ENCODE results near the gene PIAS1.

The PIAS1 gene

GRCh38 chr15:68229386-68230156, 175.5 kb downstream of the PIAS1 start, which contains the start of gene CLN6:
Gene CLN6, minus strand, starts transcription at chr15:68229728. Its CDS starts 144 bp downstream, at chr15:68229584.
- Histone ChIP-seq H3K27ac (ENCODE audit: low read depth, low read length) (peak within 1 kb of the TSS; percentile 91), H3K4me2 (ENCODE audit: low read depth, low read length, poor library complexity, severe bottlenecking) (peak within 1 kb of the TSS; percentile 89), H3K27me3 (ENCODE audit: low read length) (no peaks in the 10 kb centered on the region)

GRCh38 chr15:68230157-68231100, 176.3 kb downstream of the PIAS1 start:
- H3K36me3 ChIP-seq (ENCODE audit: low read length), result no peaks in the 10 kb centered on the region
- H3K4me2 ChIP-seq (ENCODE audit: low read depth, low read length, poor library complexity, severe bottlenecking), result peak overlapping the region; percentile 89
- peak overlapping the region; percentile 90 for H2AFZ ChIP-seq (ENCODE audit: low read depth, low read length, severe bottlenecking)
- H3K27me3 ChIP-seq (ENCODE audit: low read length), result no peaks in the 10 kb centered on the region
- H3K9ac ChIP-seq (ENCODE audit: low read length), result peak overlapping the region; percentile 99
- H3K9me2 ChIP-seq (replicated peaks; ENCODE audit: insufficient read depth, low read length), result no peaks in the 10 kb centered on the region
- TF ChIP-seq CTCF (IDR thresholded peaks at IDR 0.05; ENCODE audit: insufficient read depth, low read length, poor library complexity, severe bottlenecking), result no peak
- TF ChIP-seq EZH2phosphoT487 (conservative IDR thresholded peaks at IDR 0.05; ENCODE audit: low read length), result no peak
- H3F3A ChIP-seq (ENCODE audit: insufficient read depth), result peaks cover 3% of the 10 kb centered on the region; the same call in 1 of the 2 replicates
- peak overlapping the region; percentile 84 for H3K4me3 ChIP-seq (ENCODE audit: insufficient read depth, low read length, poor library complexity, severe bottlenecking)
- peak overlapping the region; percentile 91 for H3K27ac ChIP-seq (ENCODE audit: low read depth, low read length)
- H3K9me3 ChIP-seq (ENCODE audit: insufficient read depth, low read length), result no peaks in the 10 kb centered on the region
- no peaks in the 10 kb centered on the region for H4K20me1 ChIP-seq (ENCODE audit: low read depth, low read length)
- peaks cover 37% of the 10 kb centered on the region for H3K79me2 ChIP-seq (ENCODE audit: insufficient read depth, low read length)

More at GRCh38 chr15:68229386-68230156, 175.5 kb downstream of the PIAS1 start, which contains the start of gene CLN6:
- no peaks in the 10 kb centered on the region for H4K20me1 ChIP-seq (ENCODE audit: low read depth, low read length)
- no peaks in the 10 kb centered on the region for H3K9me3 ChIP-seq (ENCODE audit: insufficient read depth, low read length)
- peaks cover 46% of the 10 kb centered on the region for H3K79me2 ChIP-seq (ENCODE audit: insufficient read depth, low read length)
- H3K9me2 ChIP-seq (replicated peaks; ENCODE audit: insufficient read depth, low read length), result no peaks in the 10 kb centered on the region
- TF ChIP-seq EZH2phosphoT487 (conservative IDR thresholded peaks at IDR 0.05; ENCODE audit: low read length), result no peak
- TF ChIP-seq CTCF (IDR thresholded peaks at IDR 0.05; ENCODE audit: insufficient read depth, low read length, poor library complexity, severe bottlenecking), result no peak
- peak within 1 kb of the TSS; percentile 99 for H3K9ac ChIP-seq (ENCODE audit: low read length)
- peak within 1 kb of the TSS; percentile 90 for H2AFZ ChIP-seq (ENCODE audit: low read depth, low read length, severe bottlenecking)
- peaks cover 8% of the 10 kb centered on the region for H3F3A ChIP-seq (ENCODE audit: insufficient read depth)
- H3K4me3 ChIP-seq (ENCODE audit: insufficient read depth, low read length, poor library complexity, severe bottlenecking), result peak within 1 kb of the TSS; percentile 84
- H3K36me3 ChIP-seq (ENCODE audit: low read length), result no peaks in the 10 kb centered on the region

- H3K9me3 ChIP-seq (ENCODE audit: insufficient read depth, low read length), result no peaks in the 10 kb centered on the region
- H3K9me2 ChIP-seq (replicated peaks; ENCODE audit: insufficient read depth, low read length), result no peaks in the 10 kb centered on the region
- H4K20me1 ChIP-seq (ENCODE audit: low read depth, low read length), result no peaks in the 10 kb centered on the region
- H3K4me3 ChIP-seq (ENCODE audit: insufficient read depth, low read length, poor library complexity, severe bottlenecking), result no peak overlapping the region
- no peaks in the 10 kb centered on the region for H3K27me3 ChIP-seq (ENCODE audit: low read length)
- H3K27ac ChIP-seq (ENCODE audit: low read depth, low read length), result no peak overlapping the region
- no peak overlapping the region for H3K9ac ChIP-seq (ENCODE audit: low read length)
- no peaks in the 10 kb centered on the region for H3K36me3 ChIP-seq (ENCODE audit: low read length)
- peaks cover 29% of the 10 kb centered on the region for H3K79me2 ChIP-seq (ENCODE audit: insufficient read depth, low read length)
- no peak for TF ChIP-seq CTCF (IDR thresholded peaks at IDR 0.05; ENCODE audit: insufficient read depth, low read length, poor library complexity, severe bottlenecking)
- TF ChIP-seq EZH2phosphoT487 (conservative IDR thresholded peaks at IDR 0.05; ENCODE audit: low read length), result no peak
- no peak overlapping the region for H3K4me2 ChIP-seq (ENCODE audit: low read depth, low read length, poor library complexity, severe bottlenecking)
- no peak overlapping the region for H2AFZ ChIP-seq (ENCODE audit: low read depth, low read length, severe bottlenecking)
- H3F3A ChIP-seq (ENCODE audit: insufficient read depth), result peaks cover 3% of the 10 kb centered on the region; the same call in 1 of the 2 replicates
Observed at GRCh38 chr15:68231102-68231818, 177.1 kb downstream of the PIAS1 start.

All from SU-DHL-6 (cell line).